ENCODE measurements around the gene F8A2.
"Not testable (repeated sequence)": the region's sequence is repeated elsewhere in the genome, so short reads cannot be mapped to it uniquely, and the experiment has no call there.

Gene F8A2

DNA sequence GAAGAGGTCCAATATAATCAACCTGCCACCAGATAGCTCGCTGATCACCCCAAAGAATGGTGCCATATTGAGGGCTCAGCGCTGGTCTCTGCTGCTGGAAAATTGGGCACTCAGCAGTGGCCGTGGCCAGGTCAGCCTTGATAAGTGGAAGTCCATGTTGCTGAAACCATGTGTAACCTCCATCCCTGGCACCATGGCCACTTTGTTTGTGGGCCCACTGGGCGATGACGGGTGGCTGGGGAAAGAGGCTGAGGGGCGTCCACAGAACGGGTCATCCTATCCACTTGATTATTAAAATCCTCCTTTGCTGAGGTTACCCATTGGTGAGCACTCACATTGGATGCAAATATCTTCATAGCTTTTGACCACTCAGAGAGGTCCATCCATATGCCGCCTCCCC, 7.7 kb downstream of the F8A2 start:
- Histone ChIP-seq H3K27ac (ENCODE audit: low read depth in 2 of 2, low read length in 2 of 2) (no peak overlapping the region), H3K4me3 (ENCODE audit: low read length in 2 of 2) (no peak overlapping the region), H3K36me3 (ENCODE audit: control insufficient read depth in 2 of 2, insufficient read depth in 2 of 2, low read length in 2 of 2) (no peaks in the 10 kb centered on the region), H3K27me3 (ENCODE audit: control insufficient read depth in 2 of 2, insufficient read depth in 2 of 2, low read length in 2 of 2) (no peaks in the 10 kb centered on the region), H3K4me1 (ENCODE audit: control insufficient read depth in 2 of 2, insufficient read depth in 2 of 2, low read length in 2 of 2) (no peaks in the 10 kb centered on the region), H3K9me3 (ENCODE audit: control insufficient read depth in 2 of 2, low read length in 2 of 2) (no peaks in the 10 kb centered on the region), H3K9ac (ENCODE audit: low read depth in 1 of 2, low read length in 2 of 2) (no peak overlapping the region)

DNA sequence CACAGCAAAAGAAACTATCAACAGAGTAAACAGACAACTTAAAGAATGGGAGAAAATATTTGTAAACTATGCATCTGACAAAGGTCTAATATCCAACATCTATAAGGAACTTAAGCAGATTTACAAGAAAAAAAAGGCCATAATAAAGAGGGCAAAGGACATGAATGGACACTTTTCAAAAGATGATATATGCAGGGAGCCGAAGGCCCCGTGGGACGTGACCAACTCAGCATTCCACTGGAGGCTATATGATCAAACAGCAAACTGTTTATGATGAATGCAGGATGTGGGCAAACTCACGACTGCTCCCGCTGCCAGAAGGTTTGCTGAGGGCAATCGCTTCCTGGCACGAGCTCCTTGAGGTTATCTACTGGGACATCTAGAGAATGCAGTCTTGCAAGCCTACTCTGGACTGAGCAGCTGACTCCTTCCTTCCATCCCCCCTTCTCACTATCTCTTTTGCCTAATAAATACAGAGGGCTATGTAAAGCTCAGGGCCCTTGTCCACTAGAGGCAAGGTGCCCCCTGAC, 12.9 kb downstream of the F8A2 start:
- not testable (repeated sequence) for H3K9ac ChIP-seq (ENCODE audit: low read depth in 1 of 2, low read length in 2 of 2); H3K4me1 ChIP-seq (ENCODE audit: control insufficient read depth in 2 of 2, insufficient read depth in 2 of 2, low read length in 2 of 2); H3K27me3 ChIP-seq (ENCODE audit: control insufficient read depth in 2 of 2, insufficient read depth in 2 of 2, low read length in 2 of 2); H3K36me3 ChIP-seq (ENCODE audit: control insufficient read depth in 2 of 2, insufficient read depth in 2 of 2, low read length in 2 of 2); H3K4me3 ChIP-seq (ENCODE audit: low read length in 2 of 2); H3K9me3 ChIP-seq (ENCODE audit: control insufficient read depth in 2 of 2, low read length in 2 of 2); H3K27ac ChIP-seq (ENCODE audit: low read depth in 2 of 2, low read length in 2 of 2)

DNA sequence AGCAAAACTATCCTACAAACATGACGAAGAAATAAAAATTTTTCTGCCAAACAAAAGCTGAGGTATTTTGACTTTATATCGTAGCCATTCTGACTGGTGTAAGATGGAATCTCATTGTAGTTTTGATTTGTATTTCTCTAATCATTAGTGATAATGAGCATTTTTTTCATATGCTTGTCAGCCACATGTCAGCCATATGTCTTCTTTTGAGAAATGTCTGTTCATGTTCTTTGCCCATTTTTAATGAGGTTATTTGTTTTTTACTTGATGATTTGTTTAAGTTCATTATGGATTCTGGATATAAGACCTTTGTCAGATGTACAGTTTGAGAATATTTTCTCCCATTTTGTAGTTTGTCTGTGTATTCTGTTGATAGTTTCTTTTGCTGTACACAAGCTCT, 24.5 kb downstream of the F8A2 start:
- Histone ChIP-seq H3K27ac (ENCODE audit: low read depth in 2 of 2, low read length in 2 of 2) (no peak overlapping the region), H3K9ac (ENCODE audit: low read depth in 1 of 2, low read length in 2 of 2) (no peak overlapping the region), H3K27me3 (ENCODE audit: control insufficient read depth in 2 of 2, insufficient read depth in 2 of 2, low read length in 2 of 2) (no peaks in the 10 kb centered on the region), H3K9me3 (ENCODE audit: control insufficient read depth in 2 of 2, low read length in 2 of 2) (peaks cover 0 to 3% of the 10 kb centered on the region in 2 donors), H3K4me1 (ENCODE audit: control insufficient read depth in 2 of 2, insufficient read depth in 2 of 2, low read length in 2 of 2) (no peaks in the 10 kb centered on the region), H3K36me3 (ENCODE audit: control insufficient read depth in 2 of 2, insufficient read depth in 2 of 2, low read length in 2 of 2) (no peaks in the 10 kb centered on the region), H3K4me3 (ENCODE audit: low read length in 2 of 2) (no peak overlapping the region)

DNA sequence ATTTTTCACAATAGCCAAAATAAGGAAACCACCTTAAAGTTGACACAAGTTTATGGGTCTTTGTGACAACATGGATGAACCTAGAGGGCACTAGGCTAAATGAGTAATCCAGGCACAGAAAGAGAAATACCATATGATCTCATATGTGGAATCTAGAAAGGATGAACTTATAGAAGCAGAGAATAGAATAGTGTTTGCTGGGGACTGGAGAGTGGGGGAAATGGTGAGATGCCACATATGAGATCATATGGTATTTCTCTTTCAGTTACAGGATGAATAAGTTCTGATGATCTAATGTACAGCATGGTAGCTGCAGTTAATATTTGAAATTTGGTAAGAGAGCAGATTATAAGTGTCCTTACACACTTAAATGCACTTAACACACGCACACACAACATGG, 35.9 kb downstream of the F8A2 start:
- Histone ChIP-seq H3K4me3 (ENCODE audit: low read length in 2 of 2) (no peak overlapping the region), H3K36me3 (ENCODE audit: control insufficient read depth in 2 of 2, insufficient read depth in 2 of 2, low read length in 2 of 2) (no peaks in the 10 kb centered on the region), H3K9ac (ENCODE audit: low read depth in 1 of 2, low read length in 2 of 2) (no peak overlapping the region), H3K4me1 (ENCODE audit: control insufficient read depth in 2 of 2, insufficient read depth in 2 of 2, low read length in 2 of 2) (no peaks in the 10 kb centered on the region), H3K27me3 (ENCODE audit: control insufficient read depth in 2 of 2, insufficient read depth in 2 of 2, low read length in 2 of 2) (no peaks in the 10 kb centered on the region), H3K27ac (ENCODE audit: low read depth in 2 of 2, low read length in 2 of 2) (no peak overlapping the region), H3K9me3 (ENCODE audit: control insufficient read depth in 2 of 2, low read length in 2 of 2) (no peaks in the 10 kb centered on the region)

Data from mucosa of rectum (tissue), 2 donors.